Kidney epithelial cell (primary cell): ENCODE measurements around the gene NIPA2. TPM values are rescaled to one million over a fixed set of nuclear protein-coding genes. Genes with fewer than 3 reads are reported as not detected.

Source experiments
- DNase-seq: peaks from one replicate; pipeline ENCODE4 v3.0.0-alpha.2; 2010; ENCODE audit warnings: low read depth
- H3K27me3 ChIP-seq: 2 replicates; pipeline ENCODE4 v1.6.0; 2011; ENCODE audit warnings: low read length; ENCODE audit not compliant: control insufficient read depth, insufficient read depth
- H3K36me3 ChIP-seq: 2 replicates; pipeline ENCODE4 v1.5.1; 2011; ENCODE audit warnings: low read length; ENCODE audit not compliant: control insufficient read depth, insufficient read depth
- H3K4me3 ChIP-seq: 2 replicates; pipeline ENCODE4 v1.5.1; 2011; ENCODE audit warnings: low read depth, mild to moderate bottlenecking, control low read depth, low read length
- CTCF ChIP-seq: IDR thresholded peaks from 2 replicates; pipeline ENCODE4 v1.5.1; 2011; ENCODE audit warnings: mild to moderate bottlenecking, moderate library complexity, low read length, control low read depth, inconsistent platforms; ENCODE audit not compliant: insufficient read depth, poor library complexity, severe bottlenecking
- total RNA-seq: library from RNA; depleted of rRNA; stranded (reverse); fragments of >200 nt; gene quantifications from 2 replicates; pipeline ENCODE4 v1.2.3, GENCODE V29; 2015

NIPA2 gene
- total RNA-seq, 1 donor from 2014 or later = 116 TPM

- Histone ChIP-seq H3K27me3 (no peaks in the 10 kb centered on the region), H3K36me3 (peaks cover 9% of the 10 kb centered on the region), H3K4me3 (no peak overlapping the region)
- no peak for DNase-seq
- TF ChIP-seq CTCF = no peak
Observed at GRCh38 chr15:22915866-22916515, 77.5 kb downstream of the NIPA2 start.

GRCh38 chr15:22916606-22917350 is 78.3 kb downstream of the NIPA2 start:
- Histone ChIP-seq H3K36me3 (peaks cover 9% of the 10 kb centered on the region), H3K27me3 (no peaks in the 10 kb centered on the region), H3K4me3 (no peak overlapping the region)
- no peak for TF ChIP-seq CTCF
- no peak for DNase-seq

GRCh38 chr15:22917556-22917955 is 79.1 kb downstream of the NIPA2 start:
- Histone ChIP-seq H3K27me3 (no peaks in the 10 kb centered on the region), H3K36me3 (peaks cover 9% of the 10 kb centered on the region)
- no peak for TF ChIP-seq CTCF

More at GRCh38 chr15:22917556-22917955, 79.1 kb downstream of the NIPA2 start:
- H3K4me3 ChIP-seq = no peak overlapping the region
- no peak for DNase-seq

Other genes with a start within 250 kb of the NIPA2 start
- 25.4 and 25.9 TPM in 2 replicates for gene NIPA1, start 52.0 kb upstream of the NIPA2 start, total RNA-seq
- 110 and 120 TPM in 2 replicates for gene CYFIP1, start 141.7 kb downstream of the NIPA2 start, total RNA-seq
- gene TUBGCP5, start 200.9 kb downstream of the NIPA2 start, total RNA-seq = 12.1 and 16.2 TPM in 2 replicates